NCI-H2107 treated with DMSO at 0.1 percent for 48 hours (cell line): ENCODE results near the gene DHX35.

ENCODE experiments used
- DNase-seq: peaks from one replicate; lab custom pipeline; 2025; ENCODE audit not compliant: unreplicated experiment; lab: John Stamatoyannopoulos, UW

Gene DHX35

GRCh38 chr20:39052676-39053075, 90.5 kb downstream of the DHX35 start:
- DNase-seq, result no peak

DNA sequence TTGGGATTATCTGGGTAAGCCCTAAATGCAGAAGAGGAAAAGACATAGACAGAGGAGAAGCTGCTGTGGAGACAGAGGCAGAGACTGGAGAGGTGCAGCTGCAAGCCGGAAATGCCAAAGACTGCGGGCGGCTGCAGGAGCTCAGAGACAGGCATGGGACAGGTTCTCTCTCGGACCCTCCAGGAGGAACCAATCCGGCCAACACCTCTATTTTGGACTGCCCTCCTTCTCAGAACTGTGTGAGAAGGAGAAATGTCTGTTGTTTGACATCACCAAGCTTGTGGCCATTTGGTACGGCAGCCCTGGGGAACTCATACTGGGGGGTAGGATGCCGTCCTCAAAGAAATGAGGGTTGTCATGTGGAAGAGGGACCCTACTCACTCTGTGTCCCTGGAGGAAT, 95.0 kb downstream of the DHX35 start:
- no peak for DNase-seq

GRCh38 chr20:39057911-39058310, 95.8 kb downstream of the DHX35 start:
- DNase-seq, result no peak

GRCh38 chr20:39059036-39059435, 96.9 kb downstream of the DHX35 start:
- no peak for DNase-seq

GRCh38 chr20:39066471-39067242, 104.5 kb downstream of the DHX35 start:
- DNase-seq, result no peak

- no peak for DNase-seq
Observed at GRCh38 chr20:39067526-39068216, 105.5 kb downstream of the DHX35 start.

- no peak for DNase-seq
Observed at GRCh38 chr20:39069976-39070375, 107.8 kb downstream of the DHX35 start.

- DNase-seq, result no peak
Observed at GRCh38 chr20:39070484-39071231, 108.5 kb downstream of the DHX35 start.

DNA sequence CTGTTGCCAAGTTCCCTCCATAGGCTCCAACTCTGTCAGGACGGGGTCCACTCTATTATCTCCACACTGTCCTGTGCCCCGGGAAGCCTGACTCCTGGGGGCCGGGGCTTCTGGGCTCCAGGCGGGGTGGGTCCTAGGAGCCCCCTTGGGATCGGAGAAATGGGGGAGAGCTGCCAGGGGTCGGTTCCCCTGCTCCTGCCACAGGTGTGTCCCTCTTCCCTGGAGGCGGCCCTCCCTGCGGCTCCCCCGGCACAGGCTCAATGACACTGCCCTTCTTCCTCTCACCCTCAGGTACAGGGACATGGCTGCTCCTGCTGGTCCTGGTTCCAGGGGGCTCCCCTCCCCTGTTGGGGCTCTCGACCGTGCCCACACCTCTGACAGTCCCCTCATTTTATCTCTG, 110.0 kb downstream of the DHX35 start:
- DNase-seq, result no peak

- no peak for DNase-seq
Observed at GRCh38 chr20:39072653-39073052, 110.5 kb downstream of the DHX35 start.

DNA sequence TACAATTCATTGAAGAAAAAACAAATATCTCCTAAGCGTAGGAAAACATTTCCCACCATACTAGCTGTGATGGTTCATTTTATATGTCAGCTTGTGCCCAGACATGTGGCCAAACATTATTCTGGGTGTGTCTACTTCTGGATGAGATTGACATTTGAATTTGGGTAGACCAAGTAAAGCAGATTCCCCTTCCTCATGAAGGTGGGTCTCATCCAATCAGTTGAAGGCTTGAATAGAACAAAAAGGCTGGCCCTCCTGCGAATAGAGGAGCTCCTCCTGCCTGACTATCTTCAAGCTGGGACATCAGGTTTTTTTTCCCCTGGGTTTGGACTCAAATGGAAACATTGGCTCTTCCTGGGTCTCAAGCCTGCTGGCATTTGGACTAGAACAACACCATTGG, 113.6 kb downstream of the DHX35 start:
- no peak for DNase-seq

DNA sequence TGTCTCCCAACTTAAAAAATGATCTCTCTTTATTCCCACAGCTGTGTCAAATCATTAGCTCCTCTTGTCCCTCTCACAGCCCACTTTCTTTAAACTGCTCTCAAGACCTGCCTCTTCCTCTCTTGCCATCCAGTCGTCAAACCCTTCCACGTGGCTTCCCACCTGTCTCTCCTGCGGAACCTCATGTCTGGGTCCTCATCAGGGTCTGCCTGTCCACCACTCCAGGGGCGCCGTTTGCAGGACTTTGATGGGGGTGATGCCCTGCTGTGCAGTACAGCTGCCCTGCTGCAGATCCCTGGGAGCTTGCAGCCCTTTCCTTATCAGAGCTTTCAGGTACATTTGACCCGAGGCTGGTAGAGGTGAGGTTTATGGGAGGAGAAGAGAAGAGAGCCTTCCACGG, 114.8 kb downstream of the DHX35 start:
- no peak for DNase-seq

DNA sequence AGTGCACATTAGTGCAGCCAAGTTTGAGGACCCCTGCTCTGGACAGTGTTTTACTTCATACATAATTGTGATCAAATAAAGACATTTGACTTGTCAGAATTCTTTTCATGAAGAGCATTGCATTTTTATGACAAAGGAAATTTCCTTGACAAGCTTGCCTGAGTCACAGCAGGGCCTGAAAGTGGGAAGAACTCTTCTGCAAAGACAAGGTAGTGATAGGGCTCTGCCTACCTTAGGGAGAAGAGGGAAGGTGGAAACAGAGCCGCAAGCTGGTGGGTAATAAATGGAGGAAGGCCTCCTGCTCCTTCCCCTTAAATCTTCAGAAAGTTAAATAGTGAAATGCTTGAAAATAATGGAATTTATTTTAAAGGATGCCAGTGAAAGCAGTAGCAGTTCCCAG, 118.2 kb downstream of the DHX35 start:
- no peak for DNase-seq

- peak; percentile 22 for DNase-seq
Observed at GRCh38 chr20:39081255-39081654, 119.1 kb downstream of the DHX35 start.

- no peak for DNase-seq
Observed at GRCh38 chr20:39082622-39083398, 120.7 kb downstream of the DHX35 start.

- DNase-seq, result no peak
Observed at GRCh38 chr20:39083761-39084160, 121.6 kb downstream of the DHX35 start.

- DNase-seq, result no peak
Observed at GRCh38 chr20:39089029-39089428, 126.9 kb downstream of the DHX35 start.
